ENCODE data around the gene FBXW4. TPM values are rescaled to one million over a fixed set of nuclear protein-coding genes. Genes with fewer than 3 reads are reported as not detected.

Gene FBXW4
- total RNA-seq, 1 experiment from 2014 or later: 38.2 TPM

DNA sequence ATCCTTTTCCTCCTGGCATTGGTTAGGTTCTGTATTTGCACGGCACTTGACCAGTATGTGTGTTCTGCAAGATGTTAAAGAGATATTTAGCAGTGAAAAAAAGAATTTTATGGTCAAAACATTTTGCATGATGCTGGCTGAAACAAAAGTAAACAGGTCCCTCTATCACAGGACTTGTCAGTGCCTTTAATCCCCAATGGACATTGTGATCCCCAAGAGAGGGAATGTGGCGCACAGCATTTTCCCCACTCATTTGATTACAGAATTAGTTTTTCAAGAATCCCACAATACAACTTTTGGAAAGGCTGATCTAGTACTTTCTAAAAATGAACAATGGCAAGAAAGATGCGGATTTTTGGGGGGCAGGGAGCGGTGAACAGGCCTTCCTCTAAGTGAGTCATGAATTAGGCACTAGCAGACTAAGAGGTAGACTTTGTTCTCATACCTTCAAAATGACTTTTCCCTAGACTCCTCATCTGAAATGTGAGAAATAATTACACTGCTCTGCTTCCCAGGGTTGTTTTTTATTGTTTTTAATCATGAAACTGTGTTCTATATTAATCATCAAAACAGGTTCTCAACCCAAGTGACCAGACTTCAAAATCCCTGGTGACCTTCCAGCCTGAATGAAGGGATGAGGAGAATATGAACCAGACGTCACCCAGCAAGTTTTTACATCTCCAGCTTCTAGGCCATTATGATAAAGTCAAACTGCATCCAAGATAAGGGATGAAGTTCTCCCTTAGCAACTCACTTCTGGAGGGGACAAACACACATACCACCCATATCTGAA lies 8.6 kb downstream of the FBXW4 start:
- DNase-seq: no peak
- no peak overlapping the region for H3K4me2 ChIP-seq
- no peaks in the 10 kb centered on the region for H3K4me1 ChIP-seq (replicated peaks; ENCODE audit: insufficient read depth)
- no TSS peak for BruUV-seq (replicated peaks)
- POLR2A ChIA-PET (ENCODE audit: unreplicated experiment): interaction anchor here (0.6 kb wide), 1 partner anchor 24 kb away, joined by 10 read pairs; no protein-coding TSS in a partner anchor
- no peak overlapping the region for H2AFZ ChIP-seq
- TF ChIP-seq, protein P1, sequence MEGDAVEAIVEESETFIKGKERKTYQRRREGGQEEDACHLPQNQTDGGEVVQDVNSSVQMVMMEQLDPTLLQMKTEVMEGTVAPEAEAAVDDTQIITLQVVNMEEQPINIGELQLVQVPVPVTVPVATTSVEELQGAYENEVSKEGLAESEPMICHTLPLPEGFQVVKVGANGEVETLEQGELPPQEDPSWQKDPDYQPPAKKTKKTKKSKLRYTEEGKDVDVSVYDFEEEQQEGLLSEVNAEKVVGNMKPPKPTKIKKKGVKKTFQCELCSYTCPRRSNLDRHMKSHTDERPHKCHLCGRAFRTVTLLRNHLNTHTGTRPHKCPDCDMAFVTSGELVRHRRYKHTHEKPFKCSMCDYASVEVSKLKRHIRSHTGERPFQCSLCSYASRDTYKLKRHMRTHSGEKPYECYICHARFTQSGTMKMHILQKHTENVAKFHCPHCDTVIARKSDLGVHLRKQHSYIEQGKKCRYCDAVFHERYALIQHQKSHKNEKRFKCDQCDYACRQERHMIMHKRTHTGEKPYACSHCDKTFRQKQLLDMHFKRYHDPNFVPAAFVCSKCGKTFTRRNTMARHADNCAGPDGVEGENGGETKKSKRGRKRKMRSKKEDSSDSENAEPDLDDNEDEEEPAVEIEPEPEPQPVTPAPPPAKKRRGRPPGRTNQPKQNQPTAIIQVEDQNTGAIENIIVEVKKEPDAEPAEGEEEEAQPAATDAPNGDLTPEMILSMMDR (conservative IDR thresholded peaks at IDR 0.05): no peak
- no peak for TF ChIP-seq EZH2 (IDR thresholded peaks at IDR 0.05; ENCODE audit: low read depth)
- H3K36me3 ChIP-seq (ENCODE audit: low read depth): no peaks in the 10 kb centered on the region
- no peaks in the 10 kb centered on the region for H4K20me1 ChIP-seq (ENCODE audit: insufficient read depth)
- no peaks in the 10 kb centered on the region for H3K9me2 ChIP-seq (ENCODE audit: insufficient read depth)
- no peaks in the 10 kb centered on the region for H3K9me3 ChIP-seq (ENCODE audit: insufficient read depth, low read depth)
- H3K4me3 ChIP-seq: no peak overlapping the region
- CTCF ChIA-PET: no interaction called here
- H3K27ac ChIP-seq: no peak overlapping the region
- intact Hi-C loops (cut with micrococcal nuclease; ENCODE audit: unreplicated experiment): no loop called here
- 0 out of 2 replicates have a peak, but pooled peaks cover 4% of the 10 kb centered on the region for H3K79me2 ChIP-seq (ENCODE audit: low read depth)
- H3K27me3 ChIP-seq (ENCODE audit: insufficient read depth, low read depth): no peaks in the 10 kb centered on the region
- no peaks in the 10 kb centered on the region for H3F3A ChIP-seq (ENCODE audit: insufficient read depth, low read depth)

DNA sequence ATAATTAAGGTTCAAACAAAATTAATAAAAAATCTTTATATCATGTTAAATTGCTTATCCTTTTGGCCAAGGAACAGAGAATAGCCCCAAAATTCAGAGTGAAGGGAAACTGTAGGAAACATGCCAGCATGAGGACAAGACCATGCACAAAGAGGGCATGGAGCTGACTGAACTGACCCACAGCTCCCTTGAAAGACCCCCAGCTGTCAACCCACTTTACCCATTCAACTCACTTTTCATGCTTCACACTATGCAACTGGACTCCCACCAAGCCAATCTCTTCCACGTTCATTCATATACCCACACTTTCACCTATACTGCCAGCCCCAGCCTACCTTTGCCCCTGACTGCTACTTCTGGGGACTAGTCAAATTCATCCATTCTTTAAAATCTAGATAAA lies 10.2 kb downstream of the FBXW4 start:
- no peak for DNase-seq
- TF ChIP-seq, protein P1 (conservative IDR thresholded peaks at IDR 0.05): no peak
- no peak for TF ChIP-seq EZH2 (IDR thresholded peaks at IDR 0.05; ENCODE audit: low read depth)
- no peak overlapping the region for H3K27ac ChIP-seq
- no TSS peak for BruUV-seq (replicated peaks)
- H3F3A ChIP-seq (ENCODE audit: insufficient read depth, low read depth): no peaks in the 10 kb centered on the region
- intact Hi-C loops (cut with micrococcal nuclease; ENCODE audit: unreplicated experiment): no loop called here
- H3K9me2 ChIP-seq (ENCODE audit: insufficient read depth): no peaks in the 10 kb centered on the region
- POLR2A ChIA-PET (ENCODE audit: unreplicated experiment): no interaction called here
- H3K27me3 ChIP-seq (ENCODE audit: insufficient read depth, low read depth): no peaks in the 10 kb centered on the region
- H3K4me1 ChIP-seq (replicated peaks; ENCODE audit: insufficient read depth): no peaks in the 10 kb centered on the region
- H3K36me3 ChIP-seq (ENCODE audit: low read depth): no peaks in the 10 kb centered on the region
- H3K79me2 ChIP-seq (ENCODE audit: low read depth): no peaks in the 10 kb centered on the region
- H4K20me1 ChIP-seq (ENCODE audit: insufficient read depth): no peaks in the 10 kb centered on the region
- CTCF ChIA-PET: no interaction called here
- no peaks in the 10 kb centered on the region for H3K9me3 ChIP-seq (ENCODE audit: insufficient read depth, low read depth)
- H3K4me3 ChIP-seq: no peak overlapping the region
- no peak overlapping the region for H3K4me2 ChIP-seq
- H2AFZ ChIP-seq: no peak overlapping the region

DNA sequence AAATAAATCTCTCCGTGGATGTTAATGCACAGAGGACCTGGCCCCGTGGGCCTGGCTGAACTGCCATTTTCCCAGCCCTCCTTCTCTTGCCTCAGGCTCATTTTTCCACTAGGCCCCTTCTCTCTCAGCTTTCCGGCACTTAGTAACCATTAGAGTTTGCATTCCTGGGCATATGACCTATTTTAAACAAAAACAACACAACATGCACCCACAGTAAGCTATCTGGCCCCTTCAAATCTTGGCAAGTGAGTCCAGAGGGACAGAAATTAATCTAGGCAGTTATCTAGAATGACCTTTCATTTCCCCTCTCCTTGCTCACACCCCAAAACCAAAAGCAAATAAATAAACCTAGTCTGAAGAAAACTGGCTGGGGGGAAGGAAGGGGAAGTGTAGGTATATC lies 11.7 kb downstream of the FBXW4 start:
- H3K79me2 ChIP-seq (ENCODE audit: low read depth): no peaks in the 10 kb centered on the region
- intact Hi-C loops (cut with micrococcal nuclease; ENCODE audit: unreplicated experiment): no loop called here
- no peaks in the 10 kb centered on the region for H3K4me1 ChIP-seq (replicated peaks; ENCODE audit: insufficient read depth)
- H2AFZ ChIP-seq: no peak overlapping the region
- H3K9me2 ChIP-seq (ENCODE audit: insufficient read depth): no peaks in the 10 kb centered on the region
- ChIA-PET POLR2A (ENCODE audit: unreplicated experiment) (interaction anchor here (0.6 kb wide), 1 partner anchor 169 kb away, joined by 9 read pairs; no protein-coding TSS in a partner anchor), CTCF (no interaction called here)
- H4K20me1 ChIP-seq (ENCODE audit: insufficient read depth): no peaks in the 10 kb centered on the region
- no peaks in the 10 kb centered on the region for H3F3A ChIP-seq (ENCODE audit: insufficient read depth, low read depth)
- DNase-seq: no peak
- no peak for TF ChIP-seq EZH2 (IDR thresholded peaks at IDR 0.05; ENCODE audit: low read depth)
- TF ChIP-seq, protein P1 (conservative IDR thresholded peaks at IDR 0.05): no peak
- H3K4me3 ChIP-seq: no peak overlapping the region
- no TSS peak for BruUV-seq (replicated peaks)
- H3K27me3 ChIP-seq (ENCODE audit: insufficient read depth, low read depth): no peaks in the 10 kb centered on the region
- H3K9me3 ChIP-seq (ENCODE audit: insufficient read depth, low read depth): no peaks in the 10 kb centered on the region
- H3K4me2 ChIP-seq: no peak overlapping the region
- H3K36me3 ChIP-seq (ENCODE audit: low read depth): no peaks in the 10 kb centered on the region
- no peak overlapping the region for H3K27ac ChIP-seq
